DMS 273 (cell line): ENCODE results near the gene SGSM1.
"Not testable (repeated sequence)": the region's sequence is repeated elsewhere in the genome, so short reads cannot be mapped to it uniquely, and the experiment has no call there.

ENCODE experiments used
- DNase-seq: peaks from one replicate; lab custom pipeline; 2025; ENCODE audit not compliant: unreplicated experiment; lab: John Stamatoyannopoulos, UW

SGSM1 gene

DNA sequence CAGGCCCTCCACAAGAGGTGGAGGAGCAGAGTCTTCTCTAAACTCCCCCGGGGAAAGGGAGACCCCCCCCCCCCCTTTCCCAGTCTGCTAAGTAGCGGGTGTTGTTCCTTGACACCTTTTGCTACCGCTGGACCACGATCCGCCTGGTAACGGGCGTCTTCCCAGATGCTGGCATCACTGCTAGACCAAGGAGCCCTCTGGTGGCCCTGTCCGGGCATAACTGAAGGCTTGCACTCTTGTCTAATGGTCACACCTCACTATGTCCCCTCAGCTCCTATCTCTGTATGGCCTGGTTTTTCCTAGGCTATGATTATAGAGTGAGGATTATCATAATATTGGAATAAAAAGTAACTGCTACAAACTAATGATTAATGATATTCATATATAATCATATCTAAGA lies 31.5 kb downstream of the SGSM1 start:
- DNase-seq, result not testable (repeated sequence)

DNA sequence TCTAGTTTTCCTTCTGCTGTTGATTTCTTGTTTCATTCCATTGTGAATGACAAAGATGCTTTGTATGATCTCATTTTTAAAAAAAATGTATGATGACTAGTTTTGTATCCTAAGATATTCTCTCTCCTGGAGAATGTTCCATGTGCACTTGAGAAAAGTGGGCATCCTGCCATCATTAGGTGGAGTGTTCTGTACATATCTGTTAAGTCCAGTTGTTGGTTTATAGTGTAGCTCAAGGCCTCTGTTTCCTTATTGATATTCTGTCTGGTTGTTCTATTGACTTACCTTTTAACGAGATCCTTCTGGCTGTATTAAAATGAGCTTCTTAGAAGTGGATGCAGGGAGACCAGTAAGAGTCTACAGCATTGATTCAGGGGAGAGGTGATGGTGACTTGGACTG lies 35.2 kb downstream of the SGSM1 start:
- no peak for DNase-seq

DNA sequence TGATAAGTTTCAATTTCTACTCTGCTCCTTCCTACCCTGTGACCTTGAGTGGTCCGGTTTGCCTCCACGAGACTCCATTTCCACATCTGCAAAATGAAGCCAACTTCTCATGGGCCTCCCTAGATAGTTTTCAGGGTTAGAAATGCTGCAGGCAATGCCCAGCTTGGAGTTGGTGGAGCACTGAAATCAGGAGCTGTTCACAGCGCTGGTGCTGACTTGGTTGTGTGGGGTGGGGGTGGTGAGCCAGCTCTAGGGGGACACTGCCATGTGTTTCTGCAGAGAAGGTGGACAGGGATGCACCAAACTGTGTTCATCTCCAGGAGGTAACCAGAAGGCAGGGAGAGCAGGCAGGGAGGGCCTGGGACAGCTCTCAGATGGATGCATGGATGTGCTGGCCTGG lies 37.0 kb downstream of the SGSM1 start:
- no peak for DNase-seq

DNA sequence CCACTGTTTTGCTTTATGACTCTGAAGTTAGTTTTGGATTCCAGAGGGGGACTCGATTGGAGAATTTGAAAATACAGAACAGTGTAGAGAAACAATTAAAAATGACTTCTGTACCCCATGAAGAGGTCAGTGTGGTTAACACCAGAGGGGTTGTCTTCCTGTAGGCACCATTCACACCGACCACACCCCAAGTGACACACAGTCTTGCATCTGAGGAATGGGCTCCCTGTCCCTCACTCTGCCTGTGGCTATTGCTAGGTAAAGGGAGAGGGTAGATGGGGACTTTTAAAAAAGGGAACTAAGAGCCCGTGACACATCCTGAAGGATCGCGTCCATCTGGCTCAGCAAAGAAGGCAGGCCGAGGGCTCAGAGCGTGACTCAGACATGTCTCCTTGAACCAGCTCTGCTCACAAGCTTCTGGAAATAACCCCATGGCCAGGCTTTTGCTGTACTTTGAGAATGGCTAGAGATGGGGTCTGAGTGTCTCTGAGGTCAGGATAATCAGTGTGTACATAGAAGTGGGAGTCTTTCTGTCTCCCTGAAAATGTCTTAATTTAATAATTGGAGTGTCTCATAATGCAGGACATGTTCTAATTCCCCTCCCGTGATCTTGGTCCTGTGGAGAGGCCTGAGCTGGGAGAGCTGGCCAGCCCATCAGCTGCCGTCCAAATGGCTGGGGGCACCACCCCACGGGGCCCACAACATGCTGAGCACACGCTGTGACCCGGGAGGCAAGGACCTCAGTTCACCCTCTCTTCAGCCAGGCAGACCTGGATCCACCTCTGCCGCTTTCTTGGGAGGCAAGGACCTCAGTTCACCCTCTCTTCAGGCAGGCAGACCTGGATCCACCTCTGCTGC lies 39.3 kb downstream of the SGSM1 start:
- no peak for DNase-seq

DNA sequence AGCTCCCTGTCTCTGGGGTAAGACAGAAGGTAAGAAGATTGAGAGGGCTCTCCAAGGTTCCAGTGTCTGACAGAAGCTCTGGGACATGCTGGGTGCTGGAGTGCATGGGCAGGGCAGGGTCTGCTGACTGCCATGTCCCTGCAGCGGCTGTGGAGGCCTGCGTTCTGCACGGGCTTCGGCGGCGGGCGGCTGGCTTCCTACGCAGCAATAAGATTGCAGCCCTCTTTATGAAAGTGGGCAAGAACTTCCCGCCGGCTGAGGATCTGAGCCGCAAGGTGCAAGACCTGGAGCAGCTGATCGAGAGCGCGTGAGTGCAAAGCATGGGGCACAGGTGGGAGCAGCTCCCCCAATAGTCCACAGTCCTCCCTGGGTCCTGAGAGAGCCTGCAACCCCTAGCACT lies 41.5 kb downstream of the SGSM1 start:
- DNase-seq, result no peak

DNA sequence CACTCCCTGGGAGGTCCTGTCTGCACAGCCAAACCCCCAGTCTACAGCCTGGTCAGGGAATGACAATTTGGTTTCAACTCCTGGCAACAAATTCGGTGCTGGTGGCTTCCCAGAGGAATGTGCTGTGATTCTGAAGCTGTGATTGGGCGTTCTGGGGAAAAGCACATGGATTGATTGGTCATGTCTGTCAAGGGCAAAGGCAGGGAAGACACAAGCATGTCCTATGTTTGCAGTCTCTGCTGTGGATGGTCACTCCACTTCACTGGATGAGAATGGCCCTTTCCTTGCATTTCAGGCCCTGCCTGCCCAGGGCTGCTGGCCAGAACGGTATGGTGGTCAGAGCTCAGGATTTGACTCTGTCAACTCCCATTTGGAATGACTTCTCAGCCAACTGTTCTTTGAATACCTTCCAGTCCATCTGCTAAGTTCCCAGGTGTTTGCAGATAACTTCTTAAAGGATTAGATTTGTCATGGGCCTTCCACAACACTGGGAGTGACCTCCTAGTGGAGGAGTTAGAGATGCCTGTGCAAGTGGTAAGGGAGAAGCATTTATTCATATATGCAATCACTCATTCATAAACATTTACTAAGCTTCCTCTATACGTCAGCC lies 42.7 kb downstream of the SGSM1 start:
- no peak for DNase-seq

DNA sequence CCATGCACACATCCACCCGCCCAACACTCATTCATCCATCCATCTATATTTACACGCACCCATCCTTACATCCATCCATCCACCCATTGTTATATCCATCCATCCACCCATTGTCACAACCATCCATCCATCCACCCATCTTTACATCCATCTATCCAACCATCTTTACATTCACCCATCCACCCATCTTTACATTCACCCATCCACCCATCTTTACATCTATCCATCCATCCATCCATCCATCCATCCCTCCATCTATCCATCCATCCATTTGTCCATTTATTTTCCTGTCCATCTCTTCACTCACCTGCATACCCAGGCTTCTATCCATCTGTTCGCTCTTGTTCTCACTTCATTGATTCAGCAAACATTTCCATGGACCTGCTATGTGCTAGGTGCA lies 49.8 kb downstream of the SGSM1 start:
- DNase-seq, result no peak

DNA sequence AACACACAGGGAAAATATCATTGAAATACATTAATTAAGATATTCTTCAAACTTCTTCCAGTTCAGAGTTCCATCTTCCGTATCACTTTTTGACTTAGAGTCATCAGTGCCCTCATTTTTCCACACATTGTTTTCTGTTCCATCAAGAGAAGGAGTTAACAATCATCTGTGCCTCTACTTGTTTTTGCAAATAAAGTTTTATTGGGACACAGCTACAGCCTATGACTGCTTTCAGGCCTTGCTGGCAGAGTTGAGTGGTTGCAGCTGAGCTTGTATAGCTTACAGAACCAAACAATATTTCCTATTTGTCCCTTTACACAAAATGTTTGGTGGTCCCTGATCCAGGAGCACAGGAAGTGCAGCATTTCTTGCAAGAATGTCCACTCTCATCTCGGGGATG lies 51.6 kb downstream of the SGSM1 start:
- DNase-seq, result no peak

DNA sequence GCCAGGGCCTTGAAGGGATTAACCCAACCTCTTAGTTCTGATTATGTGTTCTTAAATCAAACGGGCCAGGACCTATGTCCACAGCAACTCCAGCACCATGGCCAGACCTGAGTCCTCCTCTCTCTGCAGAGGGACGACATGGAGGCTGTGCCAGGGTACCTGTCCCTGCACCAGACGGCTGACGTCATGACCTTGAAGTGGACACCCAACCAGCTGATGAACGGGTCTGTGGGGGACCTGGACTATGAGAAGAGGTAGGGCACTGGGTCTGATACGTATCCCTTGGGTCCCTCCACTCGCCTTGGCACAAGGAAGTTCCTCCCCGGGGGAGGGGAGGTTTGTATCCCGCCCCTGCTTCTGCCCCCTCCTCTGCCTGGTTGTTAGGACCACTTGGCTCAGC lies 53.6 kb downstream of the SGSM1 start:
- no peak for DNase-seq

GRCh38 chr22:24865508-24865907 lies 59.5 kb downstream of the SGSM1 start:
- DNase-seq, result no peak

- no peak for DNase-seq
These were observed 61.5 kb downstream of the SGSM1 start for GRCh38 chr22:24867323-24868022.

GRCh38 chr22:24868979-24869378 lies 63.0 kb downstream of the SGSM1 start:
- DNase-seq, result no peak

DNA sequence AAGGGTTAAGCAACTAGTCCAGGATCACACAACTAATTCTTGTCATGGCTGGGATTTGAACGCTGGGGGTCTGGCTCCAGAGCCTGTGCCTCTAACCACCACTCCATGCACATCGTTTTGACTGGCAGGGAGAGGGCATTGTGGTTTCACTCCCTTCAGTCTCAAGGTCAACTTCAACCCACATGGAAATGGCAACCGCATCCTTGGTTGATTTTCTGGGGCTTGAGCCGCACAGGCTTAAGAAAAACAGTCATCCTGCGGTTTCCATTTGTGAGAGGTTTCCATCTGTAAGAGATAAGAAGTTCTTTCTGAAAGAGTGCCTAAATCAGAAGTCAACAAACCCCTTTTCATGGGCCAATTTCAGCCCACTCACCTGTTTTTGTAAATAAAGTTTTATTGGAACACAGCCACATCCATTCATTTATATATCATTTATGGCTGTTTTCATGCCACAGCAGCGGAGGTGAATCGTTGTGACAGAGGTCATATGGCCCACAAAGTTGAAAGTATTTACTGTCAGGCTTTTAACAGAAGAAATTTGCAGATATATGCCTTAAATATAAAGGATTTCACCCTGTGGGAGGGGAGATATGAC lies 65.7 kb downstream of the SGSM1 start:
- no peak for DNase-seq

- DNase-seq, result peak; percentile 16
These were observed 67.2 kb downstream of the SGSM1 start for GRCh38 chr22:24873226-24873625.

- peak; percentile 12 for DNase-seq
These were observed 70.0 kb downstream of the SGSM1 start for GRCh38 chr22:24875862-24876506.

GRCh38 chr22:24876700-24877099 lies 70.7 kb downstream of the SGSM1 start:
- no peak for DNase-seq

DNA sequence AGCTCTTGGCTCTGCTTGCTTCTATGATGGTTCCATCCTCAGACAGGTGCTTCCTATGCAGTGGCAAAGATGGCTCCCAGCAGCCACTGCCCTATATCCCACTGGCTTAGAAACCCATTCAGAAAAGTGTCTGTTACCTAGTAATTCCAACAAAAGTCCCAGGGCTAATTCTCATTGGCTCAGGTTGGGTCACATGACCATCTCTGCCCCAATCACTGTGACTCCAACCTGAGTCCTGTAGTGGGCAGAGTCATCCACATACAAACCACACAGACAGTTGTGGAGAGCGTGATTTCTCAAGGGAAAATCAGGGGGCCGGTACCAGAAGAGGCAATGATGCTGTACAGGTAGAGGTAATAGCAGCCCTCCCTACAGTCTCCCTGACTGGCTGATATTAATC lies 73.0 kb downstream of the SGSM1 start:
- DNase-seq, result peak; percentile 4

DNA sequence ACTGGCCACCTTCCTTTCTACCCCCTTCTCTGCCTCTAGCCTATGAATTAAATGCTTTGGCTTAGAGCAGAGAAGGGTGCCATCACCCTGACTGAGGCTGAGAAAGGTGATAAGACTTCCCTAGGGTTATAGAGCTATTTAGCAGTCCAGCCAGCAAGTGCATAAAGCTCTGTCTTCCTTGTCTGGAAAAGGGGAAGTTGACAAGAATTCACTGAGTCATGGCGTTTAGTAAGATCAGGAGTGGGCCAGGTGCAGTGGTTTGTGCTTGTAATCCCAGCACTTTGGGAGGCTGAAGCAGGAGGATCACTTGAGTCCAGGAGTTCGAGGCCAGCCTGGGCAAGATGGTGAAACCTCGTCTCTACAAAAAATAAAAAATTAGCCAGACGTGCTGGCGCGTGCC lies 77.4 kb downstream of the SGSM1 start:
- DNase-seq, result no peak

DNA sequence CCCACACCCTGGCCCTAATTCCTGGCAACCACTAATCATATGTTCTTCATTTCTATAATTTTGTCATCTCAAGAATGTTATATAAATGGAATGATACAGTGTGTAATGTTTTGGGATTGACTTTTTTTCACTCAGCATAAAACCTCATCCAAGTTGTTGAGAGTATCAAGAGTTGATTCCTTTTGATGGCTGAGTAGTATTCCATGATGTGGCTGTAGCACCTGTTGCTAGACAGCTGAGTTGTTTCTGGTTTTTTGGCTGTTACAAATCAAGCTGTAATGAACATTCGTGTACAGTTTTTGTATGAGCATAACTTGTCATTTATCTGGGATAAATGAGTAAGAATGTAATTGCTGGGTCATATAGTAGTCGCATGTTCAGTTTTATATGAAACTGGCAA lies 81.2 kb downstream of the SGSM1 start:
- DNase-seq, result no peak

- no peak for DNase-seq
These were observed 87.5 kb downstream of the SGSM1 start for GRCh38 chr22:24893341-24894070.
